RWPE2 (cell line): ENCODE data around the gene FAM171A2.
A peak's percentile ranks its signal among the peaks of the same experiment; 100 is the strongest.

ENCODE experiments used
- ATAC-seq: fragments of 200-7000 bp; cut with Tn5 transposase; 3 replicates; pipeline ENCODE4 v1.9.1; 2021; ENCODE audit warnings: low read depth
- DNase-seq: peaks from one replicate; pipeline ENCODE4 v3.0.0-alpha.2; 2020; ENCODE audit warnings: low spot score
- H3K27ac ChIP-seq: fragments of 450-650 bp; 2 replicates; pipeline ENCODE4 v1.5.1; 2017; ENCODE audit warnings: mild to moderate bottlenecking; ENCODE audit not compliant: poor library complexity, severe bottlenecking
- H3K27me3 ChIP-seq: fragments of 250-450 bp; sonication (Bioruptor Pico); 2 replicates; pipeline ENCODE4 v1.5.1; 2021; ENCODE audit warnings: mild to moderate bottlenecking, moderate library complexity; ENCODE audit not compliant: insufficient read depth, poor library complexity, severe bottlenecking
- H3K36me3 ChIP-seq: fragments of 250-450 bp; sonication (Bioruptor Pico); 2 replicates; pipeline ENCODE4 v1.5.1; 2020; ENCODE audit warnings: low read depth, mild to moderate bottlenecking, moderate library complexity
- H3K4me1 ChIP-seq: fragments of 250-450 bp; sonication (Bioruptor Pico); 2 replicates; pipeline ENCODE4 v1.5.1; 2021; ENCODE audit warnings: mild to moderate bottlenecking, moderate library complexity; ENCODE audit not compliant: insufficient read depth, poor library complexity, severe bottlenecking
- H3K4me3 ChIP-seq: fragments of 250-450 bp; sonication (Bioruptor Pico); 2 replicates; pipeline ENCODE4 v1.5.1; 2021; ENCODE audit warnings: mild to moderate bottlenecking, moderate library complexity; ENCODE audit not compliant: severe bottlenecking
- H3K9me3 ChIP-seq: fragments of 250-450 bp; sonication (Bioruptor Pico); 2 replicates; pipeline ENCODE4 v1.5.1; 2021; ENCODE audit warnings: mild to moderate bottlenecking, moderate library complexity; ENCODE audit not compliant: severe bottlenecking
- TF ChIP-seq, protein P1 (sequence below): fragments of 450-650 bp; IDR thresholded peaks from one replicate; pipeline ENCODE4 v1.5.1; 2017; ENCODE audit warnings: mild to moderate bottlenecking, moderate library complexity; ENCODE audit not compliant: poor library complexity, severe bottlenecking

The FAM171A2 gene

DNA sequence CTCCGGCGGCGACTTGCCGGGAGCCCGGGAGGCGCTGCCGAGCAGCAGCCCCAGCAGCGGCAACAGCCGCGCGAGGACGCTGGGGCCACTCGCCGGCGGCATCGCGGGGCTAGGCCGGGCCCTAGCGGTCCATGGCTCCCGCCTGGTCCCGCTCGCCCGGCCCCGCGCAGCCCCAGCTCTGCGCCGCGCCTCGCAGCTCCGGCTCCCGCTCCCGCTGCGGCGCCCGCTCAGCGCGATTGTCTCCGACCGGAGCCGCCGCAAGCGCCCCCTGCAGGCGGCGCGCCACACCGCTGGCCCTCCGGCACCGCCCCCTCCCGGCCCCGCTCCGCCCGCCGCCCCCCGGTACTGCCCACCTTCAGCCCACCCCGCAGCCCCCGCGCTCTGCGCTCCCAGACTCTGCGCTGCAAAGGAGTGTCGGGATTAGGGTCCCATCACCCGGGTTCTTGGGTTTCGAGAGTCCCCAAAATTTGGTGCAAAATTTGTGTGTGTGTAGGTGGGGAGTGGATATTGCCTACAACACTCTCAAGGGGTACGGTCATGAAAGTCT lies at the start of gene FAM171A2:
TSS of gene FAM171A2 (minus strand) at position 241 of the 547 bp plus-strand sequence. CDS start at position 102, 139 bp downstream.
- ATAC-seq (peak; percentile 65), DNase-seq (no peak)
- no peaks in the 10 kb centered on the region for H3K4me1 ChIP-seq
- no peaks in the 10 kb centered on the region for H3K36me3 ChIP-seq
- no peaks in the 10 kb centered on the region for H3K9me3 ChIP-seq
- TF ChIP-seq, protein P1, sequence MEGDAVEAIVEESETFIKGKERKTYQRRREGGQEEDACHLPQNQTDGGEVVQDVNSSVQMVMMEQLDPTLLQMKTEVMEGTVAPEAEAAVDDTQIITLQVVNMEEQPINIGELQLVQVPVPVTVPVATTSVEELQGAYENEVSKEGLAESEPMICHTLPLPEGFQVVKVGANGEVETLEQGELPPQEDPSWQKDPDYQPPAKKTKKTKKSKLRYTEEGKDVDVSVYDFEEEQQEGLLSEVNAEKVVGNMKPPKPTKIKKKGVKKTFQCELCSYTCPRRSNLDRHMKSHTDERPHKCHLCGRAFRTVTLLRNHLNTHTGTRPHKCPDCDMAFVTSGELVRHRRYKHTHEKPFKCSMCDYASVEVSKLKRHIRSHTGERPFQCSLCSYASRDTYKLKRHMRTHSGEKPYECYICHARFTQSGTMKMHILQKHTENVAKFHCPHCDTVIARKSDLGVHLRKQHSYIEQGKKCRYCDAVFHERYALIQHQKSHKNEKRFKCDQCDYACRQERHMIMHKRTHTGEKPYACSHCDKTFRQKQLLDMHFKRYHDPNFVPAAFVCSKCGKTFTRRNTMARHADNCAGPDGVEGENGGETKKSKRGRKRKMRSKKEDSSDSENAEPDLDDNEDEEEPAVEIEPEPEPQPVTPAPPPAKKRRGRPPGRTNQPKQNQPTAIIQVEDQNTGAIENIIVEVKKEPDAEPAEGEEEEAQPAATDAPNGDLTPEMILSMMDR: peak; percentile 95
- H3K27me3 ChIP-seq: no peaks in the 10 kb centered on the region
- no peak within 1 kb of the TSS for H3K27ac ChIP-seq
- H3K4me3 ChIP-seq: peak within 1 kb of the TSS; percentile 72

DNA sequence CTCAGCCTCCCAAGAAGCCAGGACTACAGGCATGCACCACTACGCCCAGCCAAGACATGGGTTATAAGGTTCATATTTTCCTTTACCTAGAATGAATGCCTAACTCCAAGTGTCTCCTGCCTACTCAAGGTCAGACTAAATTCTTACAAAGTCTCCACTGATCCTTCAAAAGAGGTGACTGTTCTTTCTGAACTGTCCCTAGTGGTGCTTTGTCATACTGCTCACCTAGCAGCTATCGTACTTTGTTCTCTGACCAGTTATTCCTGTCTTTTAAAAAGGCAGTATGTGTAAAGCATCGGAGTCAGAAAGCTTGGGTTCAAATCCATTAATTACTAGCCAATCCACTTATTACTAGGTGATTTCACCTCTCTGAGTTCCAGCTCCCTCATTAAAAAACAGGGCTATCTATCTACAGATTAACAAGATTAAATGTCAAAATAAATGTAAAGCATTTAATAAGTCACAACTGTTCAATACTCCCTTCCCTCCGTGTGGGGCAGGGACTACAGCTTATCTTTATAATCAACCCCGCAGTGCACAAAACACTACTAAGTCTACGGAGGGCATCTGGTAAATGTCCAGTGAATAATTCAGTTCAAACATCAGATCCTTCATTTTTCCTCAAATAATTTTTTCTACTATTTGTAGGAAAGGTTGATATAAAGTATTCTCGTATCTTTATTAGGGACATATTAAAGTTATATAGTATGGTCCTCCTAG lies 45.8 kb upstream of the FAM171A2 start:
- no peak overlapping the region for H3K27ac ChIP-seq
- ATAC-seq: no peak; the same call in 2 of the 3 replicates
- H3K4me3 ChIP-seq: no peak overlapping the region
- H3K36me3 ChIP-seq: peaks cover 28% of the 10 kb centered on the region
- H3K9me3 ChIP-seq: no peaks in the 10 kb centered on the region
- H3K4me1 ChIP-seq: no peaks in the 10 kb centered on the region
- DNase-seq: no peak
- TF ChIP-seq, protein P1: no peak
- no peaks in the 10 kb centered on the region for H3K27me3 ChIP-seq

DNA sequence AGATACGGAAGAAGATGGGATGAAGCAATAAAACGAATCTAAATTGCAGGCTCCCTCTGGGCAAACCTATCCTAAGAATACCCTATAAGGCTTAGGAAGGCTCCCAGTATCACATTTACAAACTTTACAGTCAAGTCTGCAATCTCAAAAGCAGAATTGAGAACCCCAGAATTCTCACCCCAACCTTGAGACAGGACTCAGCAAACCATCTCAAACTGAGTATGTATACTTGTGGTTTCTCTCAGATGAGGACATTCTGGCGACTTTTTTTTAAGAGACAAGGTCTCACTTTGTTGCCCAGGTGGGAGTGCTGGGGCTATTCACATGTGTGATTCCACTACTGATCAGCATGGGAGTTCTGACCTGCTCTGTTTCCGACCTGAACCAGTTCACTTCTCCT lies 45.1 kb upstream of the FAM171A2 start:
- no peak for DNase-seq
- Histone ChIP-seq H3K4me1 (no peaks in the 10 kb centered on the region), H3K27ac (no peak overlapping the region), H3K9me3 (no peaks in the 10 kb centered on the region), H3K4me3 (no peak overlapping the region), H3K36me3 (peaks cover 32% of the 10 kb centered on the region), H3K27me3 (no peaks in the 10 kb centered on the region)
- no peak for ATAC-seq
- TF ChIP-seq, protein P1: no peak

DNA sequence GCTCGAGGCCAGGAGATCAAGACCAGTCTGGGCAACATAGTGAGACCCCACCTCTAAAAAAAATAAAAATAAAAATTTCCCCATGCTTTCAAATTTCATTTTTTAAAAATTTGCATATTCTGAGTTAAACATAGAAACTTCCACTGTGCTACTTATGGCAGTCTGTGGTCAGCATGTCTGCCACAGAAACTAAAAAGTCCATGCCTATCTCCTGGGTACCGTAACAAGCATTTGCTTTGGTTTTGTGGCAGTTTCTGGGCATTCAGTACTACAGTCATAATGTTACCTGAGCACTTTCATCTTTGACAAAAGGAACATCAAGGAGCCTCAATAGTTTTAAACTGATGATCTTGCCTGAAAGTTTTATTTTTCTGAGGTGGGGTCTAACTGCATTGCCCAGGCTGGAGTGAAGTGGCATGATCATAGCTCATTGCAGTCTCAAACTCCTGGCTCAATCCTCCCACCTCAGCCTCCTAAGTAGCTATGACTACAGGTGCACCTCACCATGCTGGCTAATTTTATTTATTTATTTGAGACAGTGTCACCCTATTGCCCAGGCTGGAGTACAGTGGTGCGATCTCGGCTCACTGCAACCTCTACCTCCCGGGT lies 39.0 kb upstream of the FAM171A2 start:
- H3K4me1 ChIP-seq: no peaks in the 10 kb centered on the region
- ATAC-seq (no peak), DNase-seq (no peak)
- H3K27ac ChIP-seq: no peak overlapping the region
- H3K9me3 ChIP-seq: no peaks in the 10 kb centered on the region
- TF ChIP-seq, protein P1: no peak
- H3K4me3 ChIP-seq: no peak overlapping the region
- no peaks in the 10 kb centered on the region for H3K27me3 ChIP-seq
- H3K36me3 ChIP-seq: peaks cover 60% of the 10 kb centered on the region
